K562 (cell line): ENCODE measurements around the gene RALB. TPM values are rescaled to one million over a fixed set of nuclear protein-coding genes. Genes with fewer than 3 reads are reported as not detected.

Source experiments
- CBFA2T2 ChIP-seq: fragments of 450-650 bp; conservative IDR thresholded peaks from 2 replicates; pipeline ENCODE4 v1.6.1; 2017; ENCODE audit warnings: mild to moderate bottlenecking
- CHD2 ChIP-seq: IDR thresholded peaks from 2 replicates; pipeline ENCODE4 v1.6.1; 2011; ENCODE audit warnings: low read depth, low read length
- CREB1 ChIP-seq, 2 experiments: sonication (generic) in 1 of 2; formaldehyde crosslinking in 1 of 2; IDR thresholded peaks; 2 replicates each; pipeline versions ENCODE4 v1.6.1 to v1.8.0; 2012 to 2022; ENCODE audit warnings: inconsistent platforms in 1 of 2, mild to moderate bottlenecking in 1 of 2, missing genetic modification reagents in 1 of 2, moderate library complexity in 1 of 2
- ETV6 ChIP-seq, 3 experiments: fragments of 150-350 bp in 1 of 3; sonication (generic) in 1 of 3; formaldehyde crosslinking in 1 of 3; IDR thresholded peaks; 2 replicates each; pipeline versions ENCODE4 v1.6.1 to v1.8.0; 2014 to 2022; ENCODE audit warnings: borderline replicate concordance in 2 of 3, low read depth in 2 of 3, antibody characterized with exemption in 1 of 3, low read length in 1 of 3, mild to moderate bottlenecking in 1 of 3, missing genetic modification reagents in 1 of 3
- HDAC2 ChIP-seq: fragments of 450-650 bp; IDR thresholded peaks from 2 replicates; pipeline ENCODE4 v1.6.1; 2016; ENCODE audit warnings: mild to moderate bottlenecking
- KDM1A ChIP-seq, 2 experiments: fragments of 450-650 bp; IDR thresholded peaks; 2 replicates each; pipeline ENCODE4 v1.6.1; 2016; ENCODE audit warnings: mild to moderate bottlenecking in 2 of 2
- NCOA2 ChIP-seq, 2 experiments: fragments of 450-650 bp; IDR thresholded peaks; 2 replicates each; pipeline ENCODE4 v1.6.1; 2018; ENCODE audit warnings: mild to moderate bottlenecking in 2 of 2, moderate library complexity in 1 of 2; ENCODE audit not compliant: partially characterized antibody in 2 of 2
- NR2C1 ChIP-seq, 2 experiments: fragments of 450-650 bp; IDR thresholded peaks; 2 replicates each; pipeline ENCODE4 v1.6.1; 2017; ENCODE audit warnings: mild to moderate bottlenecking in 2 of 2, antibody characterized with exemption in 1 of 2, inconsistent platforms in 1 of 2, missing compliant biosample characterization in 1 of 2, missing genetic modification characterization in 1 of 2
- RBM22 ChIP-seq: fragments of 200-400 bp; formaldehyde crosslinking; IDR thresholded peaks from 2 replicates; pipeline ENCODE4 v1.6.1; 2018; ENCODE audit warnings: low read length, low read depth; ENCODE audit not compliant: poor library complexity, severe bottlenecking
- SMARCC2 ChIP-seq: fragments of 450-650 bp; IDR thresholded peaks from 2 replicates; pipeline ENCODE4 v1.6.1; 2017; ENCODE audit warnings: antibody characterized with exemption, moderate library complexity, mild to moderate bottlenecking, low read depth
- TCF3 ChIP-seq: sonication (generic); formaldehyde crosslinking; IDR thresholded peaks from 2 replicates; pipeline ENCODE4 v1.4.0; 2020; ENCODE audit warnings: mild to moderate bottlenecking, missing genetic modification reagents
- TRIM24 ChIP-seq, 2 experiments: fragments of 450-650 bp; IDR thresholded peaks; 2 replicates each; pipeline ENCODE4 v1.6.1; 2016
- ZEB2 ChIP-seq: fragments of 450-650 bp; IDR thresholded peaks from 2 replicates; pipeline ENCODE4 v1.6.1; 2016
- ZNF3 ChIP-seq: fragments of 250-450 bp; sonication (Bioruptor Pico); IDR thresholded peaks from 2 replicates; pipeline ENCODE4 v1.5.0; 2021; ENCODE audit warnings: mild to moderate bottlenecking, moderate library complexity
- polyA plus RNA-seq, 8 experiments: library from polyadenylated mRNA; depleted of rRNA in 4 of 8; stranded (reverse) in 5 of 8; unstranded in 3 of 8; fragments of >200 nt; fragmentation: Nextera tagmentation in 2 of 8; fragmentation: Illumina TruSeq in 1 of 8; extraction: Ambion mirVana in 2 of 8; extraction: Trizol in 1 of 8; gene quantifications; 2 replicates each; pipeline versions ENCODE4 v1.2.1 to v1.2.3, GENCODE V29; 2011 to 2014; ENCODE audit warnings: inconsistent platforms in 1 of 8, missing spikeins in 1 of 8
- total RNA-seq, 7 experiments: library from RNA; depleted of rRNA in 6 of 7; stranded (reverse); fragments of >200 nt in 6 of 7; fragmentation: Illumina TruSeq in 2 of 7; extraction: Trizol in 2 of 7; gene quantifications; 2 replicates each; pipeline versions ENCODE4 v1.2.1 to v1.2.3, GENCODE V29; 2011 to 2021; ENCODE audit warnings: low replicate concordance in 1 of 7
- TF ChIP-seq, protein P1 (sequence below): fragments of 250-450 bp; sonication (Bioruptor Pico); IDR thresholded peaks from 2 replicates; pipeline ENCODE4 v1.5.0; 2021; ENCODE audit warnings: mild to moderate bottlenecking, borderline replicate concordance
- TF ChIP-seq, protein P2 (sequence below), 2 experiments: fragments of 450-650 bp; IDR thresholded peaks; 2 replicates each; pipeline ENCODE4 v1.6.1; 2018; ENCODE audit warnings: mild to moderate bottlenecking in 2 of 2, low read depth in 1 of 2; ENCODE audit not compliant: partially characterized antibody in 2 of 2
- TF ChIP-seq, protein P3 (sequence below): fragments of 450-650 bp; IDR thresholded peaks from 2 replicates; pipeline ENCODE4 v1.6.1; 2017; ENCODE audit warnings: antibody characterized with exemption

Gene RALB
- total and polyA plus RNA-seq, 9 of the 15 experiments (the other 6 are each of a cell fraction or from before 2014, with no cell fraction given): 14.8 to 65.6 (median 38.4) TPM

GRCh38 chr2:120291401-120292311 lies 39.0 kb downstream of the RALB start (continued):
- TF ChIP-seq, protein P1, sequence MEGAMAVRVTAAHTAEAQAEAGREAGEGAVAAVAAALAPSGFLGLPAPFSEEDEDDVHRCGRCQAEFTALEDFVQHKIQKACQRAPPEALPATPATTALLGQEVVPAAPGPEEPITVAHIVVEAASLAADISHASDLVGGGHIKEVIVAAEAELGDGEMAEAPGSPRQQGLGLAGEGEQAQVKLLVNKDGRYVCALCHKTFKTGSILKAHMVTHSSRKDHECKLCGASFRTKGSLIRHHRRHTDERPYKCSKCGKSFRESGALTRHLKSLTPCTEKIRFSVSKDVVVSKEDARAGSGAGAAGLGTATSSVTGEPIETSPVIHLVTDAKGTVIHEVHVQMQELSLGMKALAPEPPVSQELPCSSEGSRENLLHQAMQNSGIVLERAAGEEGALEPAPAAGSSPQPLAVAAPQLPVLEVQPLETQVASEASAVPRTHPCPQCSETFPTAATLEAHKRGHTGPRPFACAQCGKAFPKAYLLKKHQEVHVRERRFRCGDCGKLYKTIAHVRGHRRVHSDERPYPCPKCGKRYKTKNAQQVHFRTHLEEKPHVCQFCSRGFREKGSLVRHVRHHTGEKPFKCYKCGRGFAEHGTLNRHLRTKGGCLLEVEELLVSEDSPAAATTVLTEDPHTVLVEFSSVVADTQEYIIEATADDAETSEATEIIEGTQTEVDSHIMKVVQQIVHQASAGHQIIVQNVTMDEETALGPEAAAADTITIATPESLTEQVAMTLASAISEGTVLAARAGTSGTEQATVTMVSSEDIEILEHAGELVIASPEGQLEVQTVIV (CRISPR knock-in tag): no peak
- TF ChIP-seq ZNF3 (CRISPR knock-in tag) (no peak), ZEB2 (no peak), SMARCC2 (no peak), HDAC2 (peak; percentile 95), ETV6 (IDR thresholded peaks at IDR 0.05; ENCODE audit: borderline replicate concordance in 1 of 2, low read depth in 2 of 2, low read length in 1 of 2) (no peak), ETV6 (CRISPR knock-in tag; IDR thresholded peaks at IDR 0.05; ENCODE audit: borderline replicate concordance) (no peak), RBM22 (no peak), TRIM24 (IDR thresholded peaks at IDR 0.05) (0 out of 4 replicates have a peak, but pooled peaks of 1 of the 2 experiments have one; percentile 18), NCOA2 (IDR thresholded peaks at IDR 0.05; ENCODE audit: partially characterized antibody in 2 of 2) (peak in 1 of 2 experiments; percentile 19), CBFA2T2 (peak; percentile 85), TCF3 (CRISPR knock-in tag) (peak; percentile 77), CREB1 (IDR thresholded peaks at IDR 0.05) (no peak; the same call in 1 of the 2 replicates), CREB1 (CRISPR knock-in tag; IDR thresholded peaks at IDR 0.05) (no peak), KDM1A (IDR thresholded peaks at IDR 0.05) (peak; percentile 99), CHD2 (no peak), NR2C1 (IDR thresholded peaks at IDR 0.05) (no peak), NR2C1 (tag; IDR thresholded peaks at IDR 0.05) (no peak)
- TF ChIP-seq, protein P2, sequence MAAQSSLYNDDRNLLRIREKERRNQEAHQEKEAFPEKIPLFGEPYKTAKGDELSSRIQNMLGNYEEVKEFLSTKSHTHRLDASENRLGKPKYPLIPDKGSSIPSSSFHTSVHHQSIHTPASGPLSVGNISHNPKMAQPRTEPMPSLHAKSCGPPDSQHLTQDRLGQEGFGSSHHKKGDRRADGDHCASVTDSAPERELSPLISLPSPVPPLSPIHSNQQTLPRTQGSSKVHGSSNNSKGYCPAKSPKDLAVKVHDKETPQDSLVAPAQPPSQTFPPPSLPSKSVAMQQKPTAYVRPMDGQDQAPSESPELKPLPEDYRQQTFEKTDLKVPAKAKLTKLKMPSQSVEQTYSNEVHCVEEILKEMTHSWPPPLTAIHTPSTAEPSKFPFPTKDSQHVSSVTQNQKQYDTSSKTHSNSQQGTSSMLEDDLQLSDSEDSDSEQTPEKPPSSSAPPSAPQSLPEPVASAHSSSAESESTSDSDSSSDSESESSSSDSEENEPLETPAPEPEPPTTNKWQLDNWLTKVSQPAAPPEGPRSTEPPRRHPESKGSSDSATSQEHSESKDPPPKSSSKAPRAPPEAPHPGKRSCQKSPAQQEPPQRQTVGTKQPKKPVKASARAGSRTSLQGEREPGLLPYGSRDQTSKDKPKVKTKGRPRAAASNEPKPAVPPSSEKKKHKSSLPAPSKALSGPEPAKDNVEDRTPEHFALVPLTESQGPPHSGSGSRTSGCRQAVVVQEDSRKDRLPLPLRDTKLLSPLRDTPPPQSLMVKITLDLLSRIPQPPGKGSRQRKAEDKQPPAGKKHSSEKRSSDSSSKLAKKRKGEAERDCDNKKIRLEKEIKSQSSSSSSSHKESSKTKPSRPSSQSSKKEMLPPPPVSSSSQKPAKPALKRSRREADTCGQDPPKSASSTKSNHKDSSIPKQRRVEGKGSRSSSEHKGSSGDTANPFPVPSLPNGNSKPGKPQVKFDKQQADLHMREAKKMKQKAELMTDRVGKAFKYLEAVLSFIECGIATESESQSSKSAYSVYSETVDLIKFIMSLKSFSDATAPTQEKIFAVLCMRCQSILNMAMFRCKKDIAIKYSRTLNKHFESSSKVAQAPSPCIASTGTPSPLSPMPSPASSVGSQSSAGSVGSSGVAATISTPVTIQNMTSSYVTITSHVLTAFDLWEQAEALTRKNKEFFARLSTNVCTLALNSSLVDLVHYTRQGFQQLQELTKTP (IDR thresholded peaks at IDR 0.05; ENCODE audit: low read depth in 1 of 2, partially characterized antibody in 2 of 2): no peak
- TF ChIP-seq, protein P3, sequence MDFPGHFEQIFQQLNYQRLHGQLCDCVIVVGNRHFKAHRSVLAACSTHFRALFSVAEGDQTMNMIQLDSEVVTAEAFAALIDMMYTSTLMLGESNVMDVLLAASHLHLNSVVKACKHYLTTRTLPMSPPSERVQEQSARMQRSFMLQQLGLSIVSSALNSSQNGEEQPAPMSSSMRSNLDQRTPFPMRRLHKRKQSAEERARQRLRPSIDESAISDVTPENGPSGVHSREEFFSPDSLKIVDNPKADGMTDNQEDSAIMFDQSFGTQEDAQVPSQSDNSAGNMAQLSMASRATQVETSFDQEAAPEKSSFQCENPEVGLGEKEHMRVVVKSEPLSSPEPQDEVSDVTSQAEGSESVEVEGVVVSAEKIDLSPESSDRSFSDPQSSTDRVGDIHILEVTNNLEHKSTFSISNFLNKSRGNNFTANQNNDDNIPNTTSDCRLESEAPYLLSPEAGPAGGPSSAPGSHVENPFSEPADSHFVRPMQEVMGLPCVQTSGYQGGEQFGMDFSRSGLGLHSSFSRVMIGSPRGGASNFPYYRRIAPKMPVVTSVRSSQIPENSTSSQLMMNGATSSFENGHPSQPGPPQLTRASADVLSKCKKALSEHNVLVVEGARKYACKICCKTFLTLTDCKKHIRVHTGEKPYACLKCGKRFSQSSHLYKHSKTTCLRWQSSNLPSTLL: no peak
